Globus pallidus (tissue), 1 donor: ENCODE results near the gene GID8.
"Not testable (repeated sequence)": the region's sequence is repeated elsewhere in the genome, so short reads cannot be mapped to it uniquely, and the experiment has no call there.

Experiments used
- DNase-seq: peaks from one replicate; pipeline ENCODE4 v3.0.0-alpha.2; 2015; ENCODE audit warnings: low spot score

GID8 gene

DNA sequence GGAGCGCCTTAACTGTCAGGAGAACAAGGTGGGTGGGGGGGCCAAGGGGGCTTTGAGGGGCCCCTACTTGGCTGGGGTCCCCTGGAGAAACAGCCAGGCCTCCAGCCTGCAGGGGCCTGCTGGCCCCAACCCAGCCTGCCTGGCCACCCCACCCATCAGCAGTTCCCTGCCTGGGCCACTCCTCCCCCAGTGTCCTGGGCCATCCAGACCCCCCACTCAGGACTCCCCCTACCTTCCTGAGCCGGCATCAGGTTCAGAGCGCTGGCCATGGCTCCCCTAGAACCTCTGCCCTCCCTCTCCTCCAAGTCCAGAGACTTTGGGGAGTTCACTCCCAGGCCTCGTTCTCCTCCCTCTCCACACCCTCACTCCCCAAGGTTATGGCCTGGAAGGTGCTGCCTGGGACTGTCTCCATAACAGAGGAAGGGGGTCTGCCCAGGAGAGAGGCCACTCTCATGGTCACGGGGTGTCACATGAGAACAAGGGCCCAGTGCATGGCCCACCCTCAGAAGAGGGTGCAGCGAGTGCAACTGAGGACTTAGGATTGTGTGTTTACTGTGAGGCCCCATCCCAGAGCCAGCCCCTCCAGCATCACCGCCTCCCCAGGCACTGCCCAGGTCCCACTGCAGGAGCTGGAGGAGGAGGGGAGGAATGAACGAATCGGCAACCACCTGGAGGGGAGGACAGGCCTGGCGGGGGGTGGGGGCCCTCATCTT, 20.6 kb downstream of the GID8 start:
- DNase-seq: no peak

GRCh38 chr20:62959101-62959971, 21.4 kb downstream of the GID8 start:
- DNase-seq: no peak

GRCh38 chr20:62959998-62960436, 22.1 kb downstream of the GID8 start:
- DNase-seq: no peak

GRCh38 chr20:62960446-62961309, 22.7 kb downstream of the GID8 start:
- not testable (repeated sequence) for DNase-seq

- DNase-seq: no peak
Measured at GRCh38 chr20:62961310-62961783, 23.4 kb downstream of the GID8 start.

- no peak for DNase-seq
Measured at GRCh38 chr20:62961799-62962198, 23.9 kb downstream of the GID8 start.

DNA sequence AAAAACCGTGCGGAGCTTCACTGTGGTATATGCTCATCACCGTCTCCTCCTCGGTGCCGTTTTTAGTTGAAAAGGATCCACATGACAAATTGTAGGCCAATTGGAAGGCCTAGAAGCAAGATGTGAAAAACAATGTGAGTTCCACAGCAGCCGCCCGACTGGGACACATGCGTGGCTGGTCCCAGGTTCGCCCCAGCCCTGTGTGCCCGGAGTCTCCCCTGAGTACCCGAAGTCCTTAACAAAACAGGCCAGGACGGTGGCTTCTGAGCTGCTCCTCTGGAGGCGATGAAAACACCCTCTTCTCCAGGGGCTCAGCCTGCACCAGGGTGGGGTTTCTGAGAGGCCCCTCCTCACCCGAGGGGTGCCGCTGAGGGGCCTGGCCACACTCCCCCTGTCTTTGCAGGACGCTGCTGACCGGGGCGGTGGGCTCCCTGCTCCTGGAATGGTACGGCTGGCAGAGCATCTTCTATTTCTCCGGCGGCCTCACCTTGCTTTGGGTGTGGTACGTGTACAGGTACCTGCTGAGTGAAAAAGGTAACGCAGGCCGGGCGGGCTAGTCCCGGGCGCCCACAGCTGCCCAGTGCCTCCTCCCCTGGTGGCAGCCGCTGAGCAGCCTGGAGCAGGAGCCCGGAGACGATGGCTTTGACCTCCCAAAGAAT, 24.4 kb downstream of the GID8 start:
- no peak for DNase-seq

DNA sequence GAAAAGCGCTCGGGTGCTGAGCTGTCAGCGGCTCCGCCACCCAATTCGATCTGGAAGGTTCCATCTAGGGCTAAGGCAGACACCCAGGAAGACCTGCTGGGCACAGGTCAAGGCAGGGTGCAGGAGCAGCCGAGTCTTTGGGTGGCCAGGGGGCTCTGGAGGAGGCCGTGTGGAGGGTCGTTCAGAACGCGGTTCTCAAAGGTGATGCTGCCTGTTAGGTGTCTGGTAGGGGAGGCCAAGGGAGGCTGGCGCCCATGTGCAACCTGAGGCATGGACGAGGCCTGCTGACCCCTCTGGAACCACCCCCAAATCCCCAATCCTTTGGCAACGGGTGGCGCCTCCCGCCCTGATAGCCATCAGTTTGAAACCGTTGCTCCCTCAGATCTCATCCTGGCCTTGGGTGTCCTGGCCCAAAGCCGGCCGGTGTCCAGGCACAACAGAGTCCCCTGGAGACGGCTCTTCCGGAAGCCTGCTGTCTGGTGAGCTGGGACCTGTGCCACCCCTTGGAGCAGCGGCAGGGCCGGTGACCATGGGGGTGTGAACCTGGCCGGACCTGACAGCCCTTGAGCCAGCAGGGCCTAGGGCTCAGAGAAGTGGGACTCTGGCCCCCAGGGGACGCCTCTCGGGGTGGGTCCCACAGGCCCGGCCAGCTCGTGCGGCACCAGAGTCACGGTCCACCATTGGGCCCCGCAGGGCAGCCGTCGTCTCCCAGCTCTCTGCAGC, 25.1 kb downstream of the GID8 start:
- DNase-seq: no peak

DNA sequence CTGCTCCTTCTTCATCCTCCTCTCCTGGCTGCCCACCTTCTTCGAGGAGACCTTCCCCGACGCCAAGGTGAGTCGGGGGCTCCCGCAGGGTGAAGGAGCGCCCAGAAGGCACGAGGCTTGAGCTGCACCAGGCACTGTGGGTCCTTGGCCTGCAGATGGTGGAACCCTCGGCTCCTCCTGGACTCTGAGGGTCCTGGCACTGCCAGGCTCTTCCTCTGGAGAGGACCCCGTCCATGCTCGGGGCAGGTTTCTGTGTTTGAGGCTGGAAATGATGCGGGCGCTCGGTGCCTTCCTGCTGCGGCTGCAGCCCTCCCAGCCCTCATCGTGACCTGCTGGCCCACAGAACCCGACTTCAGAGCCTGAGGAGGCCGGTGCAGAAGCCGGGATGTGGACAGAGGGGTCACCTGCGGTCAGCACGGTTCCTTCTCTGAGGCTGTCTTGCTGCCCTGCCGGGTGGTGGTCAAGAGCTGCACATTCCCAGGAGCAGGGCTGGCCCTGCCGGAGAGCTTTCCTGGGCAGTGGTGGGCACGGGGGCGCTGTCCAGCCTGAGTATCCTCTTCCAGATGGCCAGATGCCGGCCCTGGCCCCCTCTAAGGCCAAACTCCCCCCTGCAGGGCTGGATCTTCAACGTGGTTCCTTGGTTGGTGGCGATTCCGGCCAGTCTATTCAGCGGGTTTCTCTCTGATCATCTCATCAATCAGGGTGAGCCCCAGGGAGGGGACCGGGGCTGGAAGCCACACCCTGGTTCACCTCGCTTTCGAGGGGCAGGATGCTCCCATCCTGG, 25.9 kb downstream of the GID8 start:
- no peak for DNase-seq

GRCh38 chr20:62964700-62965099, 26.8 kb downstream of the GID8 start:
- no peak for DNase-seq

- DNase-seq: no peak
Measured at GRCh38 chr20:62965363-62965771, 27.4 kb downstream of the GID8 start.

GRCh38 chr20:62966212-62967148, 28.5 kb downstream of the GID8 start:
- no peak for DNase-seq

- no peak for DNase-seq
Measured at GRCh38 chr20:62967149-62967501, 29.2 kb downstream of the GID8 start.

GRCh38 chr20:62967628-62968351, 29.8 kb downstream of the GID8 start:
- no peak for DNase-seq

DNA sequence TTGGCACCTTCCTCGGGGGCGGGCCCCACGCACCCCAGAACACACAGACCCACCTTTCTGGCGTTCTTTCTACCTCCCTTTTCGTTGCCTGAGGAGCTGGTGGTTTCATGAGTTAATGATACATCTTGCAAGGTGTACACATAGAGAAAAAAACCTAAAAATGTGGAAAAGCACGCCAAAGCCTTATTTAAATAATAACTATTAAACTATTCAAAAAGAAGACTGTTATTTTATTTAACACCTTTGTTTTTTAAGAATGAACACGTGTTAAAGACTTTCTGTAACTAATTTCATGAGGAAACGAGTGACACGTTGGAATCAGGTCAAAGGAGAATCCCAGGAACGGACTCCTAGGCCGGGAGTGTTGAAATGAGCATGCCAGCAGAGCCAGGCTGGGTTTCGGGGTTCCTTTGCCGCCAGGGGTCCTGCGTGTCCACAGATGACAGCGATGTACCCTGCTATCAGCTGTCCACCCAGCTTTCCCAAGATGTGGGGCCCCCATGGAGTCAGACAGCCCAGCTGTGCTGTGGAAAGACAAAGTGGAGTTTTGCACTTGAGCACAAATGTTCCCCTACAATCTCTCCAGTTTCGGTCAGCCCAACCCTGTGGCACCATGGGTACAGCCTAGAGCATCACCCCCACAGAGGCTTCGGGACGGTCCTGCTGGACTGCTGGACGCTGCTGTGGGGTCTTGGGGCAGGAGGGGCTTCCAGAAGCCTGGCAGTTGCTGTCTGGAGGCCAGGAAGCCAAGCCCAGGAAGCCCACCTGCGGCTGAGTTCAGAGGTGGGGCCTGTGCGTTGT, 30.6 kb downstream of the GID8 start:
- DNase-seq: no peak

DNA sequence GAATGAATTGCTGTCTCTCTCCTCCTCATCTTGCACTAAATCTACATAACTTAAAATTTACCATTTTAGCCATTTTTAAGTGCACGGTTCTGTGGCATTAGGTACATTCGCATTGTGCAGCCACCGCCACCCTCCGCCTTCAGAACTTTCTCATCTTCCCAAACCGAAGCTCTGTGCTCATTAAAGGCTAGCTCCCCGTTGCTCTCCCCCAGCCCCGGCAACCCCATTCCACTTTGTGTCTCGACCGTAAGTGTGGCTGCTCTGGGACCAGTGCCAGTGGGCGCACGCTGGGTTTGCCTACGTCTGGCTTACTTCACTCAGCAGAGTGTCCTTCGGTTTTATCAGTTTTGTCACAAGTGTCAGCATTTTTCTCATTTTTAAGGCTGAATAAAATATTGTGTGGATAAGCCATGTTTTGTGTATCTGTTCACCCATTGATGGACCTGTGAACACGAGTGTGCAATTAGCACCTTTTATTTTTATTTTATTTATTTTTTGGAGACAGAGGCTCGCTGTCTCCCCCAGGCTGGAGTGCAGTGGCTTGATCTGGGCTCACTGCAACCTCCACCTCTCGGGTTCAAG, 31.3 kb downstream of the GID8 start:
- DNase-seq: no peak

DNA sequence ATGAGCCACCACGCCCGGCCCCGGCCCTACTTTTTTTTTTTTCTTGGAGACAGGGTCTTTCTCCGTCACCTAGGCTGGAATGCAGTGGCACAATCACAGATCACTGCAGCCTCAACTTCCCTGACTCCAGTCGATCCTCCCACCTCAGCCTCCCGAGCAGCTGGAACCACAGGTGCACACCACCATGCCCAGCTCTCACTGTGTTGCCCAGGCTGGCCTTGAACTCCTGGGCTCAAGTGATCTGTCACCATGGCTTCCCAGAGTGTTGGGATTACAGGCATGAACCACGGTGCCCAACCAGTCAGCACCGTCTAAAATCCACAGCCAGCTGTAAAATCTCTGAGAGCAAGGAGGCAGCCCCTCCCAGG, 32.0 kb downstream of the GID8 start:
- DNase-seq: no peak
